BE2C (cell line): ENCODE measurements around the gene SRSF12.
"Not testable (repeated sequence)": the region's sequence is repeated elsewhere in the genome, so short reads cannot be mapped to it uniquely, and the experiment has no call there.

Experiments
- DNase-seq: peaks from one replicate; pipeline ENCODE4 v3.0.0-alpha.2; 2020
- H3K27me3 ChIP-seq: fragments of 250-450 bp; sonication (Bioruptor Pico); 2 replicates; pipeline ENCODE4 v1.5.1; 2020; ENCODE audit warnings: mild to moderate bottlenecking
- H3K36me3 ChIP-seq: fragments of 250-450 bp; sonication (Bioruptor Pico); 2 replicates; pipeline ENCODE4 v1.5.1; 2020; ENCODE audit warnings: mild to moderate bottlenecking
- H3K4me1 ChIP-seq: fragments of 250-450 bp; sonication (Bioruptor Pico); 2 replicates; pipeline ENCODE4 v1.5.1; 2020
- H3K4me3 ChIP-seq: 2 replicates; pipeline ENCODE4 v1.5.1; 2011; ENCODE audit warnings: low read depth, low read length
- H3K9me3 ChIP-seq: fragments of 250-450 bp; sonication (Bioruptor Pico); 2 replicates; pipeline ENCODE4 v1.5.1; 2020
- CTCF ChIP-seq: IDR thresholded peaks from 2 replicates; pipeline ENCODE4 v1.5.1; 2012; ENCODE audit warnings: mild to moderate bottlenecking, low read depth, low read length

SRSF12 gene

GRCh38 chr6:89069536-89070163 is 48.2 kb downstream of the SRSF12 start:
- Histone ChIP-seq H3K27me3 (no peaks in the 10 kb centered on the region; the same call in 1 of the 2 replicates), H3K9me3 (no peaks in the 10 kb centered on the region), H3K4me1 (no peaks in the 10 kb centered on the region), H3K36me3 (no peaks in the 10 kb centered on the region), H3K4me3 (no peak overlapping the region)
- no peak for DNase-seq
- no peak for TF ChIP-seq CTCF

GRCh38 chr6:89068695-89069094 is 49.2 kb downstream of the SRSF12 start:
- H3K27me3 ChIP-seq = no peaks in the 10 kb centered on the region; the same call in 1 of the 2 replicates
- H3K4me3 ChIP-seq = no peak overlapping the region
- no peaks in the 10 kb centered on the region for H3K36me3 ChIP-seq
- no peak for DNase-seq
- TF ChIP-seq CTCF = no peak
- no peaks in the 10 kb centered on the region for H3K9me3 ChIP-seq
- H3K4me1 ChIP-seq = no peaks in the 10 kb centered on the region

GRCh38 chr6:89067796-89068195 is 50.1 kb downstream of the SRSF12 start:
- H3K4me3 ChIP-seq = no peak overlapping the region
- H3K4me1 ChIP-seq = no peaks in the 10 kb centered on the region
- H3K27me3 ChIP-seq = no peaks in the 10 kb centered on the region; the same call in 1 of the 2 replicates
- TF ChIP-seq CTCF = no peak
- no peaks in the 10 kb centered on the region for H3K9me3 ChIP-seq
- H3K36me3 ChIP-seq = no peaks in the 10 kb centered on the region
- DNase-seq = no peak

- TF ChIP-seq CTCF = no peak
- no peaks in the 10 kb centered on the region for H3K36me3 ChIP-seq
- H3K4me3 ChIP-seq = no peak overlapping the region
- no peaks in the 10 kb centered on the region; the same call in 1 of the 2 replicates for H3K27me3 ChIP-seq
- DNase-seq = no peak
- no peaks in the 10 kb centered on the region for H3K4me1 ChIP-seq
- H3K9me3 ChIP-seq = no peaks in the 10 kb centered on the region
Measured at GRCh38 chr6:89066940-89067646, 50.8 kb downstream of the SRSF12 start.

DNA sequence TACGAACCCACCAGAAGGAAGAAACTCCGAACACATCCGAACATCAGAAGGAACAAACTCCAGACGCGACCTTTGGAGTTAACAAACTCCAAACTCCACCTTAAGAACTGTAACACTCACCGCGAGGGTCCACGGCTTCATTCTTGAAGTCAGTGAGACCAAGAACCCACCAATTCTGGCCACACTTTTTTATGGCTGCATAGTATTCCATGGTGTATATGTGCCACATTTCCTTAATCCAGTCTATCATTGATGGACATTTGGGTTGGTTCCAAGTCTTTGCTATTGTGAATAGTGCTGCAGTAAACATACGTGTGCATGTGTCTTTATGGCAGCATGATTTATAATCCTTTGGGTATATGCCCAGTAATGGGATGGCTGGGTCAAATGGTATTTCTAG is 51.8 kb downstream of the SRSF12 start:
- H3K27me3 ChIP-seq, DNase-seq, H3K9me3 ChIP-seq, H3K4me3 ChIP-seq, H3K36me3 ChIP-seq, H3K4me1 ChIP-seq: not testable (repeated sequence)

GRCh38 chr6:89064931-89065330 is 52.9 kb downstream of the SRSF12 start:
- H3K9me3 ChIP-seq, DNase-seq, H3K36me3 ChIP-seq, H3K4me3 ChIP-seq, H3K27me3 ChIP-seq, H3K4me1 ChIP-seq: not testable (repeated sequence)

DNA sequence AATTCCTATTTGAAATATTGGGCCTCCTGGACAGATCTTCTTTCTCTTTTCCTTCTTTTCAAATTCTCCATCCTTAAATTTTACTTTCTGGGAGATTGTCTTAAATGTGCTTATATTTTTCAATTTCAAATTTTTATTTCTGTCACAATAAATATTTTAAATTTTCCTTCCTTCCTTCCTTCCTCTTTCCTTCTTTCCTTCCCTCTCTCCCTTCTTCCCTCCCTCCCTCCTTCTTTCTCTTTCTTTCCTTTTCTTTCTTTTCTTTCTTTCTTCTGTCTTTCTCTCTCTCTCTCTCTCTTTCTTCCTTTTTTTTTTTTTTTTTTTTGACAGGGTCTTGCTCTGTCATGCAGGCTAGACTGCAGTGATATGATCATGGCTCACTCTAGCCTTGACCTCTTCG is 54.0 kb downstream of the SRSF12 start:
- Histone ChIP-seq H3K36me3 (no peaks in the 10 kb centered on the region), H3K4me1 (no peaks in the 10 kb centered on the region), H3K27me3 (no peaks in the 10 kb centered on the region; the same call in 1 of the 2 replicates), H3K9me3 (no peaks in the 10 kb centered on the region), H3K4me3 (no peak overlapping the region)
- no peak for DNase-seq
- no peak for TF ChIP-seq CTCF
